RWPE1 (cell line): ENCODE measurements around the gene PTGES3.
"Not testable (repeated sequence)": the region's sequence is repeated elsewhere in the genome, so short reads cannot be mapped to it uniquely, and the experiment has no call there.

Source experiments
- CTCF ChIA-PET: fragments of 350-600 bp; sonication (Branson Sonifier 250); formaldehyde crosslinking; extraction: SDS; loops from one replicate; lab custom pipeline; 2021; lab: Yijun Ruan, JAX
- POLR2A ChIA-PET: fragments of 400-600 bp; formaldehyde crosslinking; extraction: SDS; loops from one replicate; lab custom pipeline; 2020; ENCODE audit warnings: antibody characterized with exemption; ENCODE audit not compliant: low non-redundant PET; lab: Yijun Ruan, JAX
- DNase-seq: peaks from one replicate; pipeline ENCODE4 v3.0.0; 2012; ENCODE audit warnings: low spot score
- H3K27ac ChIP-seq: fragments of 450-650 bp; 2 replicates; pipeline ENCODE4 v1.5.1; 2017
- TF ChIP-seq, protein P1 (sequence below): fragments of 450-650 bp; conservative IDR thresholded peaks from 2 replicates; pipeline ENCODE4 v1.5.1; 2017; ENCODE audit warnings: low read depth, mild to moderate bottlenecking

The PTGES3 gene, protein sequence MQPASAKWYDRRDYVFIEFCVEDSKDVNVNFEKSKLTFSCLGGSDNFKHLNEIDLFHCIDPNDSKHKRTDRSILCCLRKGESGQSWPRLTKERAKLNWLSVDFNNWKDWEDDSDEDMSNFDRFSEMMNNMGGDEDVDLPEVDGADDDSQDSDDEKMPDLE

DNA sequence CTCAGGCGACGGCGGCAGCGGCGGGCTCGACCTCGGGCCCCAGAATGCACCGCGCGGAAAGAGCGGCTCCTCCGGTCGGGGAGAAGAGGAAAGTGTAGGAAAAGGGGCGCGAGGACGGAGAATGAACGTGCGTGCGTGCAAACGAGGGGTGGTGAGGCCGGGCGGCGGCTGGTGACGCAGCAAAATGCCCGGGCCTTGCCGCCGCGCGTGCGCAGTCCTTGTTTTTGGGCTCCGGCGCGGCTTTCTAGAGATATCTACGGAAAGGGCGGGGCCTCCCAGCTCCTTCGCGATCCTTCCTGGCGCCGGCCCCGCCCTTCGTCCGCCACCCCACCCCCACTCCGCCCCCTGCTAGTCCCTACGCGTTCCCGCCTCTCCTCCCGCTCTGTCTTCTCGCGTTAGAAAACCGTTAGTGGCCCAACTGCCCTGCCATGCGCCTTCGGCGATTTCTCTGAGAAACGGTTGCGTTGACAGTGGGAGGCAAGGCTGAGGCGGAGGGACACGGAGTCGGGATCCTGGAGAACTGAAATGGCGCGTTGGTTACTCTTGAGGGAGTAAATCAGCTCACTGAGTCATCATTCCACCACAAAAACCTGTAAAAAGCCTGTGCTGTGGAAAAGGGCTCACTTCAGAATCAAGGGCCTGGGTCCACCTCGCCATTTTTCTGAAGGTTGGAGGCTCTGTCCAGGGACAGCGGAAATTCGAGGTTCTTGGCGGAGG, at the start of gene PTGES3:
PTGES3 (minus strand) TSS at position 156 of the 717 bp plus-strand sequence. CDS start 285 bp downstream, outside the sequence.
- TF ChIP-seq, protein P1, sequence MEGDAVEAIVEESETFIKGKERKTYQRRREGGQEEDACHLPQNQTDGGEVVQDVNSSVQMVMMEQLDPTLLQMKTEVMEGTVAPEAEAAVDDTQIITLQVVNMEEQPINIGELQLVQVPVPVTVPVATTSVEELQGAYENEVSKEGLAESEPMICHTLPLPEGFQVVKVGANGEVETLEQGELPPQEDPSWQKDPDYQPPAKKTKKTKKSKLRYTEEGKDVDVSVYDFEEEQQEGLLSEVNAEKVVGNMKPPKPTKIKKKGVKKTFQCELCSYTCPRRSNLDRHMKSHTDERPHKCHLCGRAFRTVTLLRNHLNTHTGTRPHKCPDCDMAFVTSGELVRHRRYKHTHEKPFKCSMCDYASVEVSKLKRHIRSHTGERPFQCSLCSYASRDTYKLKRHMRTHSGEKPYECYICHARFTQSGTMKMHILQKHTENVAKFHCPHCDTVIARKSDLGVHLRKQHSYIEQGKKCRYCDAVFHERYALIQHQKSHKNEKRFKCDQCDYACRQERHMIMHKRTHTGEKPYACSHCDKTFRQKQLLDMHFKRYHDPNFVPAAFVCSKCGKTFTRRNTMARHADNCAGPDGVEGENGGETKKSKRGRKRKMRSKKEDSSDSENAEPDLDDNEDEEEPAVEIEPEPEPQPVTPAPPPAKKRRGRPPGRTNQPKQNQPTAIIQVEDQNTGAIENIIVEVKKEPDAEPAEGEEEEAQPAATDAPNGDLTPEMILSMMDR, result no peak
- DNase-seq, result peak; percentile 98
- ChIA-PET POLR2A (interaction anchor here (1.0 to 2.0 kb wide), 2 partner anchors 34 to 37 kb away, joined by 4 to 8 read pairs; partner anchors contain the start of gene NACA), CTCF (interaction anchor here (0.5 to 0.6 kb wide), 2 partner anchors 16 to 62 kb away, joined by 4 to 5 read pairs; no protein-coding TSS in a partner anchor)
- H3K27ac ChIP-seq, result peak within 1 kb of the TSS; percentile 100

DNA sequence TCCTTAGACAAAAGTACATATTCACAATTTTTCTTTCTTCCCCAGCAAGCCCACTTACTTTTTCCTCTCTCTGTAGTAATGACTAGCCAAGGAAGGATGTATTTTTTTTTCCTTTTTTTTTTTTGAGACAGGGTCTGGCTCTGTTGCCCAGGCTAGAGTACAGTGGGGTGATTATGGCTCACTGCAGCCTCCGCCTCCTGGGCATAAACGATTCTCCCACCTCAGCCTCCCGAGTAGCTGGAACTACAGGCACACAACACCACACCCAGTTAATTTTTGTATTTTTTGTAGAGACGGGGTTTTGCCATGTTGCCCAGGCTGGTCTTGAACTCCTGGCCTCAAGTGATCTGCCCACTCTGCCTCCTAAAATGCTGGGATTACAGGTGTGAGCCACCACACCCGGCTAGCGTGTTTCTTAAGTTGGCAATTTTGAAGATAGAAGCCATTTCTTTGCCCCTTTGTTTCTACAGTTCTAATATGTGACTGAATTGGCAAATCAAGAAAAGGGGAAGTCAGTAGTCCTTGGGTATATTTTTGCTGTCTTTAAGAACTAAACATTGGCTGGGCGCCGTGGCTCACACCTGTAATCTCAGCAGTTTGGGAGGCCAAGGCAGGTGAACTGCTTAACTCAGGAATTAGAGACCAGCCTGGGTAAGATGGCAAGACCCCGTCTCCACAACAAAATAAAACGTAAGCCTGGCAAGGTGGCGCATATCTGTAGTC, 40.2 kb upstream of the PTGES3 start:
- TF ChIP-seq, protein P1, result no peak
- DNase-seq, result no peak
- ChIA-PET POLR2A (no interaction called here), CTCF (interaction anchor here (0.6 kb wide), 1 partner anchor 9 kb away, joined by 3 read pairs; no protein-coding TSS in a partner anchor)
- peak overlapping the region; percentile 30; the same call in 1 of the 2 replicates for H3K27ac ChIP-seq

DNA sequence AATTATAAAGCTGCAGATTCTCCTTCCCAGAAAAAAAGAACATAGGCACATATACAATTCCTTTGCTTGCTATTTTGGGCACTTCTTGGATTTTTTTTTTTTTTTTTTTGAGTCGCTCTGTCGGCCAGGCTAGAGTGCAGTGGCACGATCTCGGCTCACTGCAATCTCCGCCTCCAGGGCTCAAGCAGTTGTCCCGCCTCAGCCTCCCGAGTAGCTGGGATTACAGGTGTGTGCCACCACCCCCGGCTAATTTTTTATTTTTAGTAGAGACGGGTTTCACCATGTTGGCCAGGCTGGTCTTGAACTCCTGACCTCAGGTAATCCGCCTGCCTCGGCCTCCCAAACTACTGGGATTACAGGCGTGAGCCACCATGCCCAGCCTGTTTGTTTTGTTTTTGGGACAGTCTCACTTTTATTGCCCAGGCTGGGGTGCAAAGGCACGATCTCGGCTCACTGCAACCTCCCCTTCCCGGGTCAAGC, 38.2 kb upstream of the PTGES3 start:
- not testable (repeated sequence) for DNase-seq
- ChIA-PET CTCF (interaction anchor here (0.6 kb wide), 1 partner anchor 259 kb away, joined by 4 read pairs; no protein-coding TSS in a partner anchor), POLR2A (interaction anchor here (0.6 kb wide), 1 partner anchor 245 kb away, joined by 3 read pairs; no protein-coding TSS in a partner anchor)
- H3K27ac ChIP-seq, result peak overlapping the region; percentile 46

DNA sequence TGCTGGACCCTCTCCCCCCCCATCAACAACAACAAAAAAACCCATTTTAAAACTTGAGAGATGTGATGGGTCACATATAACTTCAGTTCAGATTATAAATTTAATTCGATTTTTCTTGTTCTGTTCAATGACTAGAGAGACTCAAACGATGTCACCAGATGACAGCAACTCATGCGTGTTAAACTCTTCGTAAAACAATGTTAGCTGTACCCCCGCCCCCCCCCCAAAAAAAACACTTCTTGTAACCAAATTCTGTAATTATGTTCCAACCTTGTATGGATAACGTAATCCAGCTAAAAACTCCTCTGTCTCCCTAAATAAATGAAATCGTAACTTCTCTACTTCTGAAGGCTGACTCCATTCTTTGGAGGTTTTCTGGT, 37.6 kb upstream of the PTGES3 start:
- DNase-seq, result no peak
- peak overlapping the region; percentile 90 for H3K27ac ChIP-seq
- TF ChIP-seq, protein P1, result no peak
- POLR2A ChIA-PET, result interaction anchor here (0.6 to 1.0 kb wide), 3 partner anchors 38 to 245 kb away, joined by 3 to 8 read pairs (median 3); partner anchors contain the start of gene PTGES3
- CTCF ChIA-PET, result no interaction called here

DNA sequence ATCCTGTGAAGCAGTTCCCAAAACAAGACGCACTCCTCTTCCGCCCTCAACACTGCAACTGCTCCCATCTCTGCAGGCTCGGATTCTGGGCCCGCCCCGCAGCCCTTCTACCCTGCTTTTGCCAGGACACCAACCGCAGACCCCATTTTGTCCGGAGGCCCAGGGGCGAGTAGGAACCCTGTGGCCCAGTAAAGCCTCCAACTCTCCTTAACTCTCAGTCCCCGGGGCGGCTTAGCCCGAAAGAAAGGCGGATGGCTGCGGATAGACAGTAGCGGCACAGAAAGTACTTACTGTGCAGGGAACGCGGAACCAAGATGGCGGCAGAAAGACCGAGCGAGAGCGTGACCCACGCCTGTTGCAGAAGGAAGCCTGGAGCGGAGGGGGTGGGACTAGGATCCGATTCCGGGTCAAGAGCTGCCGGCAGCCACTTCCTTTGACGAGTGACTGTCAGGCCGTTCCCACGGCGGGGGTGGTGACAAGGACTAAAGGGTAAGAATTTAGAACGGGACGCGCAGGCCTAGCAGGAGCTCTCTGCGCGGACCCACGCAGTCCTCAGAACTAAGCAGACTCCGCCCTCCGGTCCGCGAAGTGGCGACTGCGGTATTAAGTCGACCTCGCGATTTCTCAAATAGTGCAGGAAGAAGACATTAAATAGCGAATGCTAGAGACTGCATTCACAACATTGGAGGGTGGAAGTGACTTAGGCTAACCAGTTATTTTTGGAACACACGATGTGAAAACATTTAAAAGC, 37.1 kb upstream of the PTGES3 start, which contains the start of gene NACA:
NACA (minus strand) TSS at position 328 of the 751 bp plus-strand sequence. CDS start 778 bp downstream, outside the sequence.
- H3K27ac ChIP-seq, result peak within 1 kb of the TSS; percentile 90
- DNase-seq, result peak; percentile 99
- TF ChIP-seq, protein P1, result no peak
- ChIA-PET CTCF (no interaction called here), POLR2A (interaction anchor here (0.6 to 1.0 kb wide), 3 partner anchors 38 to 246 kb away, joined by 3 to 8 read pairs (median 3); partner anchors contain the start of gene PTGES3)

DNA sequence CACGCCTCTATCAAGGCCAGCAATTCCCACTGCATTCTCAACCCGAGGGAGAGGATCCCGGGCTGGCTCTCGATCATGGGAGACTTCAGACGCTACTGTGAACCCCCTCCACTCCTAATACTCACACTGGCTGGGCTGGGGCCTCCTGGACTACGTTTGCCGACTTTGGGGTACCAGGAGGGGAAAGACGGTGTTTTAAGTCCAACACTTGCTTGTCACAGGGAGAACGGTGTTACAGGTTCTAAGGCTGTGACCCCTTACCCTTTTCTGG, 36.6 kb upstream of the PTGES3 start:
- ChIA-PET CTCF (no interaction called here), POLR2A (no interaction called here)
- peak overlapping the region; percentile 90 for H3K27ac ChIP-seq
- DNase-seq, result peak; percentile 32
- TF ChIP-seq, protein P1, result no peak
